H1 (cell line): ENCODE results near the gene GTF2IRD1. TPM values are rescaled to one million over a fixed set of nuclear protein-coding genes. Genes with fewer than 3 reads are reported as not detected.

ENCODE experiments used
- CTCF ChIA-PET: fragments of 300-600 bp; sonication (Branson Sonifier 250); formaldehyde crosslinking; loops from one replicate; lab custom pipeline; 2021; ENCODE audit not compliant: partially characterized antibody; lab: Charles Lee
- POLR2A ChIA-PET: fragments of 300-600 bp; sonication (Branson Sonifier 250); formaldehyde crosslinking; loops from one replicate; lab custom pipeline; 2021; ENCODE audit warnings: inconsistent platforms; ENCODE audit not compliant: partially characterized antibody; lab: Charles Lee
- DNase-seq, 2 experiments: peaks; one replicate each; pipeline versions ENCODE4 v3.0.0 to v3.0.0-alpha.2; 2010 to 2022; ENCODE audit warnings: low spot score in 2 of 2, low read depth in 1 of 2, mixed read lengths in 1 of 2
- FAIRE-seq: peaks from 2 replicates; lab custom pipeline; 2011; peaks lifted over from hg19 to GRCh38; lab: Jason Lieb, UNC
- H2AFZ ChIP-seq: 2 replicates; pipeline ENCODE4 v1.8.1; 2012; ENCODE audit warnings: low read length, inconsistent platforms
- H2AK5ac ChIP-seq: 2 replicates; pipeline ENCODE4 v1.6.1; 2013; ENCODE audit warnings: low read depth, low read length
- H2BK120ac ChIP-seq: replicated peaks from 2 replicates; pipeline ENCODE3; 2013; ENCODE audit warnings: low read depth, low read length, inconsistent platforms
- H2BK12ac ChIP-seq: 2 replicates; pipeline ENCODE4 v1.6.1; 2013; ENCODE audit warnings: low read depth, low read length
- H2BK15ac ChIP-seq: 2 replicates; pipeline ENCODE4 v1.6.1; 2013; ENCODE audit warnings: low read length
- H2BK20ac ChIP-seq: 2 replicates; pipeline ENCODE4 v1.6.1; 2013; ENCODE audit warnings: low read length
- H2BK5ac ChIP-seq: 2 replicates; pipeline ENCODE4 v1.6.1; 2013; ENCODE audit warnings: low read depth, low read length
- H3K14ac ChIP-seq: 2 replicates; pipeline ENCODE4 v1.6.1; 2013; ENCODE audit warnings: inconsistent platforms; ENCODE audit not compliant: insufficient read length
- H3K18ac ChIP-seq: 2 replicates; pipeline ENCODE4 v1.6.1; 2013; ENCODE audit warnings: low read length; ENCODE audit errors: extremely low read depth
- H3K23ac ChIP-seq: 2 replicates; pipeline ENCODE4 v1.6.1; 2013; ENCODE audit warnings: inconsistent platforms; ENCODE audit not compliant: insufficient read length
- H3K23me2 ChIP-seq: 2 replicates; pipeline ENCODE4 v1.6.1; 2013; ENCODE audit warnings: low read depth, low read length
- H3K27ac ChIP-seq: 2 replicates; pipeline ENCODE4 v1.6.1; 2011; ENCODE audit warnings: low read depth, low read length, inconsistent platforms
- H3K27me3 ChIP-seq, 4 experiments: replicated peaks in 1 of 4; 1 replicate in 1 of 4; 2 replicates in 3 of 4; pipeline versions ENCODE4 v1.6.1 to v1.8.1; 2011 to 2013; ENCODE audit warnings: low read length in 3 of 4, mild to moderate bottlenecking in 3 of 4, inconsistent platforms in 2 of 4, mixed read lengths in 2 of 4, moderate library complexity in 1 of 4; ENCODE audit not compliant: control insufficient read depth in 3 of 4, insufficient read depth in 3 of 4; ENCODE audit errors: extremely low read depth in 1 of 4
- H3K36me3 ChIP-seq, 4 experiments: 2 replicates each; pipeline versions ENCODE4 v1.6.1 to v1.8.1; 2011 to 2013; ENCODE audit warnings: mild to moderate bottlenecking in 4 of 4, low read length in 3 of 4, moderate library complexity in 2 of 4, control low read depth in 1 of 4, inconsistent platforms in 1 of 4; ENCODE audit not compliant: insufficient read depth in 4 of 4, control insufficient read depth in 2 of 4
- H3K4ac ChIP-seq: replicated peaks from 2 replicates; pipeline ENCODE3; 2013; ENCODE audit warnings: low read length, low read depth, mixed read lengths, inconsistent platforms; ENCODE audit not compliant: insufficient read length
- H3K4me1 ChIP-seq, 4 experiments: replicated peaks in 1 of 4; 1 replicate in 1 of 4; 2 replicates in 3 of 4; pipeline versions ENCODE4 v1.6.1 to v1.8.1; 2011 to 2013; ENCODE audit warnings: low read length in 3 of 4, inconsistent platforms in 2 of 4, mixed read lengths in 1 of 4; ENCODE audit not compliant: insufficient read depth in 4 of 4, control insufficient read depth in 3 of 4
- H3K4me2 ChIP-seq, 2 experiments: 2 replicates each; pipeline versions ENCODE4 v1.6.1 to v1.8.1; 2011 to 2013; ENCODE audit warnings: low read depth in 2 of 2, low read length in 2 of 2, control low read depth in 1 of 2, inconsistent platforms in 1 of 2, mild to moderate bottlenecking in 1 of 2; ENCODE audit not compliant: insufficient read depth in 1 of 2
- H3K4me3 ChIP-seq, 4 experiments: fragments of 200-600, 300-600 bp in 1 of 4; sonication (generic), shearing (Covaris generic), sonication (Bioruptor Twin) in 1 of 4; 2 replicates each; pipeline versions ENCODE4 v1.5.1 to v1.8.1; 2011 to 2016; ENCODE audit warnings: low read length in 4 of 4, low read depth in 3 of 4, control low read depth in 2 of 4, inconsistent platforms in 2 of 4, mild to moderate bottlenecking in 2 of 4, mixed read lengths in 1 of 4, moderate library complexity in 1 of 4; ENCODE audit not compliant: insufficient read depth in 2 of 4; ENCODE audit errors: extremely low read depth in 1 of 4
- H3K56ac ChIP-seq: replicated peaks from 2 replicates; pipeline ENCODE3; 2013; ENCODE audit warnings: low read depth, mild to moderate bottlenecking, mixed read lengths, low read length, inconsistent platforms; ENCODE audit not compliant: insufficient read length
- H3K79me1 ChIP-seq: 2 replicates; pipeline ENCODE4 v1.6.1; 2013; ENCODE audit warnings: low read depth, low read length, control low read depth
- H3K79me2 ChIP-seq, 2 experiments: 2 replicates each; pipeline versions ENCODE4 v1.6.1 to v1.8.1; 2012 to 2013; ENCODE audit warnings: low read length in 2 of 2, mild to moderate bottlenecking in 2 of 2, inconsistent platforms in 1 of 2; ENCODE audit not compliant: insufficient read depth in 2 of 2, control insufficient read depth in 1 of 2
- H3K9ac ChIP-seq, 4 experiments: replicated peaks in 1 of 4; 1 replicate in 1 of 4; 2 replicates in 3 of 4; pipeline versions ENCODE4 v1.6.1 to v1.8.1; 2011 to 2013; ENCODE audit warnings: low read depth in 3 of 4, low read length in 3 of 4, control low read depth in 2 of 4, mild to moderate bottlenecking in 2 of 4, moderate library complexity in 2 of 4, inconsistent platforms in 1 of 4; ENCODE audit errors: extremely low read depth in 1 of 4
- H3K9me3 ChIP-seq, 2 experiments: 2 replicates each; pipeline versions ENCODE4 v1.6.1 to v1.8.1; 2012 to 2013; ENCODE audit warnings: mild to moderate bottlenecking in 2 of 2, moderate library complexity in 2 of 2, control low read depth in 1 of 2, inconsistent platforms in 1 of 2, low read depth in 1 of 2, low read length in 1 of 2, mixed read lengths in 1 of 2; ENCODE audit not compliant: insufficient read depth in 2 of 2
- H4K20me1 ChIP-seq, 2 experiments: replicated peaks in 1 of 2; 2 replicates each; pipeline versions ENCODE3 to v1.8.1; 2011 to 2013; ENCODE audit warnings: inconsistent platforms in 2 of 2, low read length in 2 of 2, mild to moderate bottlenecking in 1 of 2; ENCODE audit not compliant: insufficient read depth in 2 of 2, control insufficient read depth in 1 of 2
- H4K5ac ChIP-seq: 2 replicates; pipeline ENCODE4 v1.6.1; 2013; ENCODE audit warnings: low read length, low read depth, mixed read lengths, inconsistent platforms; ENCODE audit not compliant: insufficient read length
- H4K8ac ChIP-seq: 2 replicates; pipeline ENCODE4 v1.8.0; 2013; ENCODE audit warnings: mild to moderate bottlenecking, moderate library complexity, low read length, inconsistent platforms; ENCODE audit not compliant: insufficient read depth; ENCODE audit errors: extremely low read depth
- H4K91ac ChIP-seq: replicated peaks from 2 replicates; pipeline ENCODE3; 2013; ENCODE audit warnings: low read length, mixed read lengths, inconsistent platforms; ENCODE audit not compliant: insufficient read length
- ATF2 ChIP-seq: IDR thresholded peaks from 2 replicates; pipeline ENCODE4 v1.6.1; 2012; ENCODE audit warnings: low read length, inconsistent platforms
- BCL11A ChIP-seq, 2 experiments: IDR thresholded peaks; one replicate each; pipeline ENCODE4 v1.6.1; 2011; ENCODE audit warnings: low read depth in 2 of 2, low read length in 2 of 2, mild to moderate bottlenecking in 2 of 2
- KDM1A ChIP-seq: fragments of 200-600, 300-600 bp; sonication (generic); IDR thresholded peaks from 2 replicates; pipeline ENCODE4 v1.7.1; 2016; ENCODE audit warnings: mild to moderate bottlenecking, low read length, borderline replicate concordance
- WGBS, 2 experiments: shearing (Covaris generic) in 1 of 2; methylation state at CpG; one replicate each; pipeline versions ENCODE4 v1.1.6 to v1.1.7; 2013 to 2015; ENCODE audit warnings: low lambda C conversion rate in 2 of 2, mixed read lengths in 2 of 2, inconsistent platforms in 1 of 2, low coverage in 1 of 2, missing lambda C conversion rate in 1 of 2; ENCODE audit not compliant: insufficient replicate concordance in 2 of 2, insufficient coverage in 1 of 2, insufficient read length in 1 of 2; ENCODE audit errors: extremely low coverage in 1 of 2, missing lambda C conversion rate in 1 of 2; 5-methylcytosine and 5-hydroxymethylcytosine counted together
- polyA plus RNA-seq, 7 experiments: library from polyadenylated mRNA; depleted of rRNA in 3 of 7; stranded (reverse) in 5 of 7; unstranded in 2 of 7; fragments of >200 nt in 5 of 7; fragments of 200-250 nt in 2 of 7; gene quantifications; 1 replicate in 5 of 7; 2 replicates in 1 of 7; 4 replicates in 1 of 7; pipeline versions ENCODE4 v1.2.1 to v1.2.3, GENCODE V29; 2011 to 2013; ENCODE audit warnings: missing spikeins in 2 of 7, mixed read lengths in 2 of 7
- total RNA-seq: library from RNA; stranded (reverse); fragmentation: NEBNext Ultra II Directional; extraction: Animal tissue kit (Norgen Biotek cat#: 25700); gene quantifications from 2 replicates; pipeline ENCODE4 v1.2.1, GENCODE V29; 2021

Gene GTF2IRD1
- total and polyA plus RNA-seq, 2 of the 8 experiments (the other 6 are each of a cell fraction or from before 2014, with no cell fraction given): 27.4 to 45.4 TPM

- no peak overlapping the region for H3K4ac ChIP-seq
- no peak overlapping the region for H3K56ac ChIP-seq
- H3K27me3 ChIP-seq: no peaks in the 10 kb centered on the region
- H3K23me2 ChIP-seq: no peaks in the 10 kb centered on the region
- no peak overlapping the region for H2AFZ ChIP-seq
- H3K14ac ChIP-seq: no peak overlapping the region
- no peak for FAIRE-seq
- no peak overlapping the region for H4K5ac ChIP-seq
- H3K18ac ChIP-seq: no peak overlapping the region
- peak overlapping the region; percentile 40 for H2BK5ac ChIP-seq
- no peak overlapping the region for H3K4me3 ChIP-seq
- H3K27ac ChIP-seq: no peak overlapping the region
- ChIA-PET POLR2A (interaction anchor here (1.0 to 1.5 kb wide), 4 partner anchors 11 to 189 kb away, joined by 3 to 5 read pairs (median 4); no protein-coding TSS in a partner anchor), CTCF (interaction anchor here (0.7 to 7.6 kb wide), 9 partner anchors 10 to 227 kb away, joined by 3 to 55 read pairs (median 5); no protein-coding TSS in a partner anchor)
- H4K8ac ChIP-seq: no peak overlapping the region
- H3K9me3 ChIP-seq: no peaks in the 10 kb centered on the region
- H3K9ac ChIP-seq: no peak overlapping the region
- no peak for DNase-seq
- H3K4me1 ChIP-seq: peaks cover 5 to 19% (median 14%) of the 10 kb centered on the region in 4 experiments
- H3K79me2 ChIP-seq: no peaks in the 10 kb centered on the region
- H4K91ac ChIP-seq: no peak overlapping the region
- no peak overlapping the region for H3K23ac ChIP-seq
- no peak overlapping the region for H3K4me2 ChIP-seq
- peak overlapping the region; percentile 70; the same call in 1 of the 2 replicates for H2BK12ac ChIP-seq
- no peaks in the 10 kb centered on the region for H4K20me1 ChIP-seq
- H2BK20ac ChIP-seq: no peak overlapping the region; the same call in 1 of the 2 replicates
- H3K36me3 ChIP-seq: no peaks in the 10 kb centered on the region
- 98% methylated on average over 4 of the region's 4 CpGs; no CpG with 5 or more reads in 1 of the 2 experiments for WGBS, 2 experiments
- H2AK5ac ChIP-seq: peak overlapping the region; percentile 66; the same call in 1 of the 2 replicates
- H3K79me1 ChIP-seq: no peaks in the 10 kb centered on the region
- H2BK15ac ChIP-seq: no peak overlapping the region
- no peak overlapping the region for H2BK120ac ChIP-seq
- TF ChIP-seq ATF2: 0 out of 2 replicates have a peak, but pooled peaks have one; percentile 37
- TF ChIP-seq BCL11A (IDR thresholded peaks at IDR 0.05; ENCODE audit: low read depth in 2 of 2, low read length in 2 of 2): no peak
- peak; percentile 88 for TF ChIP-seq KDM1A
Observed at GRCh38 chr7:74428023-74428422, 25.7 kb upstream of the GTF2IRD1 start.
